SH-SY5Y (cell line): ENCODE data around the gene DCAF15.

Experiments
- GATA2 ChIP-seq: IDR thresholded peaks from 2 replicates; pipeline ENCODE4 v1.6.1; 2011; ENCODE audit warnings: mild to moderate bottlenecking, low read depth, low read length
- GATA3 ChIP-seq: IDR thresholded peaks from 2 replicates; pipeline ENCODE4 v1.6.1; 2011; ENCODE audit warnings: low read depth, mild to moderate bottlenecking, low read length, moderate library complexity

GRCh38 chr19:14005349-14006084, 53.2 kb downstream of the DCAF15 start:
- TF ChIP-seq GATA2 (no peak), GATA3 (no peak)
